ENCODE results near the gene SETD6.

GRCh38 chr16:58503863-58504688 lies 11.2 kb upstream of the SETD6 start:
- TF ChIP-seq POLR2AphosphoS5 (IDR thresholded peaks at IDR 0.05; ENCODE audit: borderline replicate concordance, low read depth, low read length) (no peak), EZH2 (IDR thresholded peaks at IDR 0.05) (no peak)
